Neural crest cell (in vitro differentiated cells): ENCODE results near the gene NUDT14. TPM values are rescaled to one million over a fixed set of nuclear protein-coding genes. Genes with fewer than 3 reads are reported as not detected.
A peak's percentile ranks its signal among the peaks of the same experiment; 100 is the strongest.

Source experiments
- DNase-seq: peaks from one replicate; pipeline ENCODE4 v3.0.0; 2021; ENCODE audit warnings: low read depth, mixed read lengths, low spot score
- H3K27ac Mint-ChIP-seq: one replicate; pipeline ENCODE4 v1.8.0; 2021; ENCODE audit warnings: mild to moderate bottlenecking, mixed read lengths; ENCODE audit not compliant: unreplicated experiment
- H3K27me3 Mint-ChIP-seq: 2 replicates; pipeline ENCODE4 v1.8.0; 2021; ENCODE audit warnings: low read depth, mild to moderate bottlenecking, mixed read lengths
- H3K36me3 Mint-ChIP-seq: 2 replicates; pipeline ENCODE4 v1.8.0; 2021; ENCODE audit warnings: low read depth, mild to moderate bottlenecking, mixed read lengths
- H3K4me1 Mint-ChIP-seq: 2 replicates; pipeline ENCODE4 v1.8.0; 2021; ENCODE audit warnings: mixed read lengths
- H3K4me3 Mint-ChIP-seq: one replicate; pipeline ENCODE4 v1.8.0; 2021; ENCODE audit warnings: mild to moderate bottlenecking, mixed read lengths
- H3K9me3 Mint-ChIP-seq: 2 replicates; pipeline ENCODE4 v1.8.0; 2021; ENCODE audit warnings: mixed read lengths
- total RNA-seq: library from RNA; stranded (reverse); gene quantifications from 2 replicates; pipeline ENCODE4 v1.2.1, GENCODE V29; 2021
- TF ChIP-seq, protein P1 (sequence below): fragments of 200-600 bp; sonication (generic); conservative IDR thresholded peaks from 2 replicates; pipeline ENCODE4 v1.5.0; 2021; ENCODE audit warnings: antibody characterized with exemption, mild to moderate bottlenecking

Gene NUDT14
- total RNA-seq, 1 donor from 2014 or later: 25.6 TPM

DNA sequence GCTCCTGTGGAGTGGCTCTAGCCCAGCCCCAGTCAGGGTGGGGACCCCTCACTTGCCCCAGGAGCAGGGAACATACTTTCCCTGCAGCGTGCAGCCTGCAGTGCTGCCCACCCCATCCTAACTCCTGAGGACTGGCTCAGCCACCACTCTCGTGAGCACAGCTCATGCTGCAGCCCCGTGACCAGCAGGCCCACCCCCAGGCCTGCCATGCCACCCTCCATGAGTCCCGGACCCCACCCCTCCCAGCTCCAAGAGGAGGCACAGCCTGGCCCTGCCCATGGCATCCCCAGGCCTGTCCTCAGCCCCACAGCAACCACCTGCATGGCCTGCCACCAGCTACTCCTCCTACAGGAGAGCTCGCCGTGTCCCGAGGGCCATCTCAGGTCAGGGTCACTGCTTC is 8.6 kb downstream of the NUDT14 start:
- no peak overlapping the region for H3K27ac Mint-ChIP-seq
- H3K27me3 Mint-ChIP-seq: peaks cover 13% of the 10 kb centered on the region
- peaks cover 7% of the 10 kb centered on the region for H3K4me1 Mint-ChIP-seq
- H3K36me3 Mint-ChIP-seq: no peaks in the 10 kb centered on the region
- H3K4me3 Mint-ChIP-seq: no peak overlapping the region
- TF ChIP-seq, protein P1, sequence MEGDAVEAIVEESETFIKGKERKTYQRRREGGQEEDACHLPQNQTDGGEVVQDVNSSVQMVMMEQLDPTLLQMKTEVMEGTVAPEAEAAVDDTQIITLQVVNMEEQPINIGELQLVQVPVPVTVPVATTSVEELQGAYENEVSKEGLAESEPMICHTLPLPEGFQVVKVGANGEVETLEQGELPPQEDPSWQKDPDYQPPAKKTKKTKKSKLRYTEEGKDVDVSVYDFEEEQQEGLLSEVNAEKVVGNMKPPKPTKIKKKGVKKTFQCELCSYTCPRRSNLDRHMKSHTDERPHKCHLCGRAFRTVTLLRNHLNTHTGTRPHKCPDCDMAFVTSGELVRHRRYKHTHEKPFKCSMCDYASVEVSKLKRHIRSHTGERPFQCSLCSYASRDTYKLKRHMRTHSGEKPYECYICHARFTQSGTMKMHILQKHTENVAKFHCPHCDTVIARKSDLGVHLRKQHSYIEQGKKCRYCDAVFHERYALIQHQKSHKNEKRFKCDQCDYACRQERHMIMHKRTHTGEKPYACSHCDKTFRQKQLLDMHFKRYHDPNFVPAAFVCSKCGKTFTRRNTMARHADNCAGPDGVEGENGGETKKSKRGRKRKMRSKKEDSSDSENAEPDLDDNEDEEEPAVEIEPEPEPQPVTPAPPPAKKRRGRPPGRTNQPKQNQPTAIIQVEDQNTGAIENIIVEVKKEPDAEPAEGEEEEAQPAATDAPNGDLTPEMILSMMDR: no peak
- no peaks in the 10 kb centered on the region for H3K9me3 Mint-ChIP-seq
- DNase-seq: no peak

DNA sequence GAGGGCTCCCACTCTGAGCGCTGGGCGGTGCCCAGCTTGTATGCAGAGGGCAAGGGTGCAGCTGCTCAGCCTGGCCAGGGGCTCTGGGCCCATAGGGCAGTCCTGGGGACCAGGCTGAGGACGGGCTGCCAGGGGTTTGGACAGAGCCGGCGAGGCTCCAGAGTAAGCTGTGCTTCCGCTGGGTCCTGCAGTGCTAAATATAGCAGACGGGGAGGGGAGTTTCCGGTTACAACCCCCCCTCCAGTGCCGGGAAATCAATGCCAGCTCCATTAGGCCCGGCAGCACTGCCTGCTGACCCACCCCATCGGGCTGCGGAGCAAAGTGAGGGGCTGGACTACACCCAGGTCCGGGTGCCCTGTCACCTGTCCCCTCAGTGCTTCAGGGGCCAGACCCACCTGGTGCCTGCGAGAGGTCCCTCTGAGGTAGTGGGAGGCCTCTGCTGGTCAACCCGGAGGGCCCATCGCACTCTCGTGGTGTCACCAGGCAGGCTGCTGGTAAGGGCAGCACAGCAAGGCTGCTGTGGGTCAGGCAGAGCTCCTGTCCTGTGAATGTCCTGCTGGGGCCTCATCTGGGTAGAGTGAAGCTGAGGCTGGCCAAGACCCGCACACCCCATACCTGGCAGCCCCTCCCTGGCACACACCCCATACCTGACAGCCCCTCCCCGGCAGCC is 10.0 kb downstream of the NUDT14 start:
- Mint-ChIP-seq H3K9me3 (no peaks in the 10 kb centered on the region), H3K27me3 (peaks cover 21% of the 10 kb centered on the region), H3K27ac (no peak overlapping the region), H3K4me1 (peaks cover 7% of the 10 kb centered on the region), H3K4me3 (no peak overlapping the region), H3K36me3 (no peaks in the 10 kb centered on the region)
- no peak for DNase-seq
- TF ChIP-seq, protein P1: no peak

DNA sequence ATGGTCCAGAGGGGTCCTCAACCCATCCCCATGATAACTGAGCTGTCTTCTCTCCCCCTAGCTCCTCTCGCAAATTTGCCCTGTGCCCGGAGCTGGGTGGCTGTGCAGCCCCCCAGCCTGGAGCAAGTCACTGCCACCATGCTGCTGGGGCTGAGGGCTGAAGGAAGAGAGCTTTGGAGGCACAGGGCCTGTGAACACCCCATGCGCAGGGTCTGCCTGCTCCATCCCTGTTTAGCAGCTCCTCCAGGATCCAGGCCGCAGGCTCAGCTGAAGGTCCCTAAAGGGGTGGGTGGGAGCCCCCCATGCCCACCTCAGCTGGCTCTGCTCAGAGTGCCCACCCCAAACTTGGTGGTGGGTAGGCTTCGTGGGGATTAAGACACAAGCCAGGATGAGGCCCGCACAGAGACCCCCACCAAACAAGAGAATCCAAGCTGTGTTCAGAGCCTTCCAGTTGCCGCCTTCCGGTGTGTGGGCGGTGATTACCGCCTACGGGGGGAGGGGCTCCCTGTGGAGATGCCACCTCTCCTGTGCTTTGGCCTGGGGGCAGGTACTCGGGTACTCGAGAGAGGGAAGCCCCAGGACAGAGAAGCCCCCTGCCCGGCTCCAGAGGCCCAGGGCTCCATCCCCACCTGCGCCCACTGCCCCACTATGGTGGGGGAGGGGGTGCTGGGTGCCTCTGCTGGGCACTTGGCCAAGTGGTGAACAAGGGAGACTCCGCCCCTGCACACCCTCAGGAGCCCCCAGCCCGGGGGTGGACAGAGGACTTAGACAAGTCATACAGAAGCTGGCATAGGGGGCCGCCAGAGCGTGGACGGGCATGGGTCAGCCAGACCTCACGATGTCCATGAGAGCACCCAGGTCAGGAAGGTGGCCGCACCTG is 11.1 kb downstream of the NUDT14 start:
- no peak overlapping the region for H3K27ac Mint-ChIP-seq
- H3K27me3 Mint-ChIP-seq: peaks cover 27% of the 10 kb centered on the region
- H3K4me3 Mint-ChIP-seq: peak overlapping the region; percentile 74
- DNase-seq: no peak
- peaks cover 7% of the 10 kb centered on the region for H3K4me1 Mint-ChIP-seq
- H3K36me3 Mint-ChIP-seq: no peaks in the 10 kb centered on the region
- TF ChIP-seq, protein P1: no peak
- H3K9me3 Mint-ChIP-seq: no peaks in the 10 kb centered on the region

DNA sequence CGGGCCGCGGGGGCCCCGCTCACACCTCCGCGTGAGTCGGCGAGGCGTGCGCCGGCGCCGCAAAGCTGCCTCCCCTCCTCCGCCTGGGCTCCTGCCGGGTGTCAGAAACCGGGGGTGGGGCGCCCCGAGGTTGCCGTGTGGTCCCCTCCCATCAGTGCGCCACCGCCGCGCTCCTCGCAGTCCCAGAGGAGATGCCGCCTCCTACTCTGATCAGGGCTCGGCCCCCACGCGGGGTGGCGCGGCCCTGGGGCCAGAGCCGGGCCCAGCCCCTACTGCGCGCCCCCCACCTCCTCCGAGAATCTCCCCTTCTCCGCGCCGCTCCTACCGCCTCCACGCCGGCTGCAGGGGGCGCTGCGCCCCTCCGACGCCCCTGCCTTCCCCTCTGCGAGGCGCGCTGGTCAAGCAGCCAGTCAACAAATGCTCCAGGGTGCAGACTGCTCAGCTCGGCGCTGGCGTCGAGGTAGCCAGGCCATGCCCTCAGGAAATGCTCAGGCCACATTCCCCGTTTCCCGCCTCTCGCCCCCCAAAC is 12.1 kb downstream of the NUDT14 start:
- Mint-ChIP-seq H3K27ac (no peak overlapping the region), H3K4me1 (peaks cover 7% of the 10 kb centered on the region), H3K9me3 (no peaks in the 10 kb centered on the region), H3K27me3 (peaks cover 30% of the 10 kb centered on the region), H3K36me3 (no peaks in the 10 kb centered on the region), H3K4me3 (peak overlapping the region; percentile 47)
- DNase-seq: peak; percentile 54
- TF ChIP-seq, protein P1: peak; percentile 65

DNA sequence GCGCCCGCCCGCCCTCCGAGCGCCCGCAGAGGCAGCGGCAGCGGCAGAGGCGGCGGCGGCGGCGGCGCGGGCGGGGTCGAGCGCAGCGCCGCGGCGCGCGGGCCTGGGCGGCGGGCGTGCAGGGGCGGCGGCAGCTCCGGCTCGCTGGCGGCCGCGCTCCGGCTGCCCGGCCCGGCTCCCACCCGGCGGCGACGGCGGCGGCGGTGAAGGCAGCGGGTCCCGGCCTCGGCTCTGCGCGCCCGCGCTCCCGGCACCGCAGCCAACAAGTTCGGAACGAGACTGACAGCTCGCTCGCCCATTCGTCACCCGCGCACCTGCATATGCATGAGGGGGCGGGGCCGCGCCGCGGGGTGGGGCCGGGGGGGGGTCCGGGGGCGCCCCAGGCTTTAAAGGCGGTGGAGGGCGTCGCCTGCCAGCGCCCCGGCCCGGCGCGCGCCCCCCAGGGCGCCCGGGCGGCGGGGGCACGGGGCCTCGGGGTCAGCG is 12.6 kb downstream of the NUDT14 start, which contains the start of gene JAG2:
JAG2 (minus strand) TSS at position 281 of the 483 bp plus-strand sequence. CDS start 356 bp downstream, outside the sequence.
- TF ChIP-seq, protein P1: no peak
- no peak for DNase-seq
- H3K4me1 Mint-ChIP-seq: peaks cover 7% of the 10 kb centered on the region
- no peaks in the 10 kb centered on the region for H3K9me3 Mint-ChIP-seq
- no peak within 1 kb of the TSS for H3K27ac Mint-ChIP-seq
- H3K27me3 Mint-ChIP-seq: peaks cover 30% of the 10 kb centered on the region
- H3K36me3 Mint-ChIP-seq: no peaks in the 10 kb centered on the region
- H3K4me3 Mint-ChIP-seq: peak within 1 kb of the TSS; percentile 74
